Large intestine (tissue), 3 donors: Measurements from ENCODE around the gene CUL1. TPM values are rescaled to one million over a fixed set of nuclear protein-coding genes. Genes with fewer than 3 reads are reported as not detected.

ENCODE experiments used
- DNase-seq, 2 donors: peaks; one replicate each; pipeline versions ENCODE4 v3.0.0 to v3.0.0-alpha.2; 2013
- H3K27ac ChIP-seq: one replicate; pipeline ENCODE4 v1.5.1; 2013; ENCODE audit warnings: low read length
- H3K27me3 ChIP-seq: 2 replicates; pipeline ENCODE4 v1.6.1; 2013; ENCODE audit warnings: low read length; ENCODE audit not compliant: control insufficient read depth, insufficient read depth
- H3K36me3 ChIP-seq: 2 replicates; pipeline ENCODE4 v1.6.1; 2013; ENCODE audit warnings: low read length; ENCODE audit not compliant: control insufficient read depth, insufficient read depth
- H3K4me1 ChIP-seq: one replicate; pipeline ENCODE4 v1.6.1; 2013; ENCODE audit warnings: low read length; ENCODE audit not compliant: control insufficient read depth, insufficient read depth
- H3K4me3 ChIP-seq: one replicate; pipeline ENCODE4 v1.5.1; 2013; ENCODE audit warnings: low read length
- H3K9me3 ChIP-seq: one replicate; pipeline ENCODE4 v1.6.1; 2013; ENCODE audit warnings: mild to moderate bottlenecking, low read depth, low read length, moderate library complexity; ENCODE audit not compliant: control insufficient read depth
- WGBS: methylation state at CpG from one replicate; pipeline ENCODE4 v1.1.5; 2013; ENCODE audit warnings: low lambda C conversion rate; ENCODE audit not compliant: insufficient coverage; 5-methylcytosine and 5-hydroxymethylcytosine counted together
- polyA plus RNA-seq: library from polyadenylated mRNA; unstranded; fragments of 120-200 nt; gene quantifications from one replicate; pipeline ENCODE4 v1.2.1, GENCODE V29; 2013

The CUL1 gene
- polyA plus RNA-seq, 1 donor = 43.7 TPM

DNA sequence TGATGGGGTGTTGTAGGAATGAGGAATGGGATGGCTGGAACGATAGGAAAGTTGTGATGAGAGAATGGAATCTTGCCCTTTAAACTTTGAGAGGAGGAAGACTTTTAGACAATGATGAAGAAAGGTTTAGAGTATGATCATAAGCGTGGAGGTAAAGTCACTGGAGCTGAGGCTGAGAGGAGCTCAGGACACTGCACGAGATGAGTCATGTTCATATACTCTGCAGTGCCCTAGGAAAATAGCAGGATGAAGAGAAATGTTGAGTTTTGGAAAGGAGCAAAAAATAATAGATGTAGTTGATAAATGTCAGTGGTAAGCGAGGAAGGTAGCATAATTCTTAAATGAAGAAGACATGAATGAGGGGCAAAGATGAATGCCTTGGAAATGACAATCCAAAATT lies 28.3 kb upstream of the CUL1 start:
- Histone ChIP-seq H3K9me3 (no peaks in the 10 kb centered on the region), H3K27me3 (peaks cover 2% of the 10 kb centered on the region), H3K36me3 (no peaks in the 10 kb centered on the region), H3K27ac (no peak overlapping the region), H3K4me3 (no peak overlapping the region), H3K4me1 (no peaks in the 10 kb centered on the region)
- 89% methylated on average over 3 of the region's 4 CpGs for WGBS
- no peak for DNase-seq

DNA sequence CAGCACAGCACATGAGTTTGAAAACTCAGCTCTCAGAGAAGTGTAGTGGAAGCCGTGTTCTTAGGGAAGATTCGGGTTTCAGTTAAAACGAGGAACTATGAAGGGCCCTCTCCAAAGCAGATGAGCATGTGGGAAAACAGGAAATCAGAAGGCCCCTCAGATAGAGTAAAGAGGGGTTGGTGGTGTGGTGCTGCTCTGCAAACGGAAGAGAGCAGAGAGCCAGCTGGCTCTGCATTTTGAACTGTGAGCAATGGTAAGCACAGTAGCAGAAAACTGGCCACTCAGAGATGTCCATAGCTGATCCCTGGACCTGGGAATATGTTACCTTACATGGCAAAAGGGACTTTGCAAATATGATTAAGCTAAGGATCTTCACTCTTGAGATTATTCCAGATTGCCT lies 27.9 kb upstream of the CUL1 start:
- no peaks in the 10 kb centered on the region for H3K36me3 ChIP-seq
- no peaks in the 10 kb centered on the region for H3K9me3 ChIP-seq
- no peak for DNase-seq
- WGBS = no CpG with 5 or more reads among the region's 4 CpGs
- peaks cover 2% of the 10 kb centered on the region for H3K27me3 ChIP-seq
- H3K4me1 ChIP-seq = no peaks in the 10 kb centered on the region
- H3K27ac ChIP-seq = no peak overlapping the region
- H3K4me3 ChIP-seq = no peak overlapping the region

DNA sequence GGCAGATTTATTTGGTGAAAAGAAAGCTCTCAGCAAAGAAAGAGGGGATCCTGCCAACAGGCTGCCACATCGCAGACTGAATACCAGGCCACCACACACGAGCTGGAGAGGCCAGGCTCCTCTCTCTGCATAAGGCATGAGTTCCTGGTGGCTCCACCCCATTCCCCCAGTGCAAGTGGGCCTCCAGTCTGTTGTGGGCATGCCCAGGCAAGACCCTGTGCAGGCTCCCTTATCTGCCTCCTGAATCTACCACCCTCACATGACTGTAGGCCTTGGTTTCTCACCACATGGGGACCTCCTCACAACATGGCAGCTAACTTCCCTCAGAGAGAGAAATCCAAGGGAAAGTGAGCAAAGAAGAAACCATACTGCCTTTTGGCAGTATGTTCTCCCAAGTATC lies 26.7 kb upstream of the CUL1 start:
- Histone ChIP-seq H3K27me3 (peaks cover 2% of the 10 kb centered on the region), H3K4me3 (no peak overlapping the region), H3K4me1 (no peaks in the 10 kb centered on the region), H3K27ac (no peak overlapping the region), H3K36me3 (no peaks in the 10 kb centered on the region), H3K9me3 (no peaks in the 10 kb centered on the region)
- WGBS = no CpG with 5 or more reads among the region's 2 CpGs
- DNase-seq = no peak

DNA sequence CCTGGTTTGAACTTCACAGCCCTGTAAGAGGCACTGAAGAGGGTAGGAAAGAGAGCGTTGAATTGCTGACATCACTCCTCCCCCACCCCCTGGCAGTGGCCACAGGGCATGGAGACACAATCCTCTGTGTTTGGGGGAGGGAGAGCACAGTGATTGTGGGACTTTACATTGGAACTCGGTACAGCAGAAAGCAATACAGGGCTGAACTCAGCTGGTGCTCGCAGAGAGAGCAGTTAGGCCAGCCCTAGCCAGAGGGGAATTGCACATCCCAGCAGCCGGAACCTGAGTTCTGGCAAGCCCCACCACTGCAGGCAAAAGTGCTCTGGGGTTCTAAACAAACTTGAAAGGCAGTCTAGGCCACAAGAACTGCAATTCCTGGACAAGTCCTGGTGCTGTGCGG lies 24.0 kb upstream of the CUL1 start:
- DNase-seq = no peak
- no peaks in the 10 kb centered on the region for H3K9me3 ChIP-seq
- no CpG with 5 or more reads among the region's 5 CpGs for WGBS
- H3K4me1 ChIP-seq = no peaks in the 10 kb centered on the region
- no peak overlapping the region for H3K4me3 ChIP-seq
- no peak overlapping the region for H3K27ac ChIP-seq
- H3K36me3 ChIP-seq = no peaks in the 10 kb centered on the region
- no peaks in the 10 kb centered on the region for H3K27me3 ChIP-seq

DNA sequence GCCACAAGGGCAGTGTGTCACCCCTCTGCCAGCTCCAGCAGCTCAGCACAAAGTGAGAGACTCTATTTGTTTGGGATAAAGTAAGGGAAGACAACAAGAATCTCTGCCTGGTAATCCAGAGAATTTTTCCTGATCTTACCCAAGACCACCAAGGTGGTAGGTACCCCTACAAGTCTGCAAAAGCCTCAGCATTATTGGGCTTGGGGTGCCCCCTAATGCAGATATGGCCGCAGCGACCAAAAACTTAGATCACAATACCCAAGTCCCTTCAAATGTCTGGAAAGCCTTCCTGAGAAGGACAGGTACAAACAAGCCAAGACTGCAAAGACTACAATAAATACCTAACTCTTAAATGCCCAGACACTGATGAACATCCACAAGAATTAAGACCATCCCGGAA lies 22.4 kb upstream of the CUL1 start:
- no peaks in the 10 kb centered on the region for H3K9me3 ChIP-seq
- no CpG with 5 or more reads among the region's 3 CpGs for WGBS
- no peaks in the 10 kb centered on the region for H3K36me3 ChIP-seq
- no peaks in the 10 kb centered on the region for H3K4me1 ChIP-seq
- no peak overlapping the region for H3K27ac ChIP-seq
- H3K27me3 ChIP-seq = peaks cover 2% of the 10 kb centered on the region
- DNase-seq = no peak
- H3K4me3 ChIP-seq = no peak overlapping the region

DNA sequence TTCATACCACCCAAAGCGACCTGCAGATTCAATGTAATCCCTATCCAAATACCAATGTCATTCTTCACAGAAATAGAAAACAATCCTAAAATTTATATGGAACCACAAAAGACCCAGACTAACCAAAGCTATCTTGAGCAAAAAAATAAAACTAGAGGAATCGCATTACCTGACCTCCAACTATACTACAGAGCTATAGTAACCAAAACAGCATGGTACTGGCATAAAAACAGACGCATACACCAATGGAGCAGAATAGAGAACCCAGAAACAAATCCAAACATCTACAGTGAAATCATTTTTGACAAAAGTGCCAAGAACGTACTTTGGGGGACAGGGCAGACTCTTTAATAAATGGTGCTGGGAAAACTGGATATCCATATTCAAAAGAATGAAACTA lies 16.9 kb upstream of the CUL1 start:
- H3K4me1 ChIP-seq = no peaks in the 10 kb centered on the region
- DNase-seq = no peak
- H3K27me3 ChIP-seq = peaks cover 2% of the 10 kb centered on the region
- no peak overlapping the region for H3K27ac ChIP-seq
- H3K36me3 ChIP-seq = no peaks in the 10 kb centered on the region
- no peaks in the 10 kb centered on the region for H3K9me3 ChIP-seq
- H3K4me3 ChIP-seq = no peak overlapping the region
- WGBS = 100% methylated on average over 1 of the region's 4 CpGs

DNA sequence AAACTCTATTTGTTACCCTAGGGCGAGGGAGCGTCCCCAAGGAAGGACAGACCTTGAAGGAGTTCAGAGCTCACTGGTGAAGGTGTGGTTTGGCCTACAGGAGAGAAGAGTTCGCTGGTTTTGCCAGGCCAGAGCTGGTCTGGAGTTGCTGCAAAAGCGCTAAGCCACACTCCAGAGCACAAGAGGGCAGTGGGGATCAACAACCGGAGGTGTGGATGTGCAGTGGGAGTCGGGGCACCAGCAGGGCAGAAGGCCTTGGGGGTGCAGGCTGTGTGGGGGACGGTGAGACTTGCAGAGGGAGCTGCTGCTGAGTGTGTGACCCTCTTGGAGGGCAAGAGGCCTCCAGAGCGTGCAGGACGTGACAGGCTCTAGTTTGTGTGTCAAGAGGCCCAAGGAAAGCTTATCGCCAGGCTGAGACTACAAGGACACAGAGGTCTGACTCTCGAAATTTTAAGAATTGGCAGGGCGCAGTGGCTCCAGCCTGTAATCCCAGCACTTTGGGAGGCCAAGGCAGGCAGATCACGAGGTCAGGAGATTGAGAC lies 14.3 kb upstream of the CUL1 start:
- no CpG with 5 or more reads among the region's 13 CpGs for WGBS
- Histone ChIP-seq H3K4me1 (no peaks in the 10 kb centered on the region), H3K27me3 (peaks cover 2% of the 10 kb centered on the region), H3K4me3 (no peak overlapping the region), H3K9me3 (no peaks in the 10 kb centered on the region), H3K27ac (no peak overlapping the region), H3K36me3 (no peaks in the 10 kb centered on the region)
- DNase-seq = no peak

DNA sequence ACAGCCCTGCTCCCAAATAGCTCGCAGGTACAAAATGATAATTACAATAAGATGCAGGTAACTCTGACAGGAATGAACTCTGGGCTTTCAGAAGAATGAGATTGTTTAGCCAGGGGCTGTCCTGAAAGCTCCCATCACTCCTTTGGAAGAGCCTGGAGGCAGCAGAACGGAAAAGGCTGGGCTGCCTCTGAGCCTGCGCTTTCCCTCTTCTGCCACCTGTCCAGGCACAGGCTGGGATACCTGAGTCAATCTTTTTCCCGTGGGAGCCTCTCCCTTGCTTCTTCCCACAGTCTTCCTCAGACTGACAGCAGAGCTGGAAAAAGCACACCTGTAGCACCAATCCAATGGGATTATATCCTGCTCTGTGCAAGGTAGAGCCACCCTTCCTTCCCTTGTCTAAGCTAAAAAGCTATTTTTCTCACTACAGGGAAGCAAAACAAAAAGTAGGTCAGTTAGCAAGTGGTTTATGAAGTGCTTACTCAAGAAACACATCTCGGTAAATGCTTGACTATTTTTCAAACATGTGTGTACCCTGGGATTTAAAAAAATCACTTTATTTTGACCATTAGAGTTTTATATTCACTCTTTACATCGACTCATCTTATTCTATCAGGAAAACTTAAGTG lies 12.3 kb upstream of the CUL1 start:
- WGBS = 100% methylated on average over 1 of the region's 6 CpGs
- no peaks in the 10 kb centered on the region for H3K9me3 ChIP-seq
- no peak overlapping the region for H3K27ac ChIP-seq
- no peaks in the 10 kb centered on the region for H3K27me3 ChIP-seq
- H3K36me3 ChIP-seq = no peaks in the 10 kb centered on the region
- no peak overlapping the region for H3K4me3 ChIP-seq
- no peaks in the 10 kb centered on the region for H3K4me1 ChIP-seq
- no peak for DNase-seq

DNA sequence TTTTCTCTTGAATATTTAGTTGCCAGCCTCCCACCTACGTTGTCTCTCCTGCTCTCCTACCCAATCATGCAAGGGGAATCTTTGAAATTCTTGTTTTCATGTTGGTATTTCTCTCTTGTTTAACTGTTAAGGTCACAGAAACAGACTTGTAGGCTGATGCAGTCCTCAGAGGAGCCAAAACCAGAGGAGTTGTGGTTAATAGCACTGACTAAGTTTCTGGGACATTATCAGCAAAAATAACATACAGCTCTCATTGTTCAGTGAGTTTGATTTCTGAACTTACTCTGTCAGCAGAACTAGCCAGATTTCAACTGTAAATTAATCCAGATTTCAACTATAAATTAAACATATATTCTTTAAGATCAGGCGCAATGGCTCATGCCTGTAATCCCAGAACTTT lies 11.1 kb upstream of the CUL1 start:
- H3K36me3 ChIP-seq = no peaks in the 10 kb centered on the region
- H3K27ac ChIP-seq = no peak overlapping the region
- H3K4me1 ChIP-seq = no peaks in the 10 kb centered on the region
- WGBS = no CpG with 5 or more reads among the region's 2 CpGs
- H3K27me3 ChIP-seq = no peaks in the 10 kb centered on the region
- DNase-seq = no peak
- no peak overlapping the region for H3K4me3 ChIP-seq
- H3K9me3 ChIP-seq = no peaks in the 10 kb centered on the region

DNA sequence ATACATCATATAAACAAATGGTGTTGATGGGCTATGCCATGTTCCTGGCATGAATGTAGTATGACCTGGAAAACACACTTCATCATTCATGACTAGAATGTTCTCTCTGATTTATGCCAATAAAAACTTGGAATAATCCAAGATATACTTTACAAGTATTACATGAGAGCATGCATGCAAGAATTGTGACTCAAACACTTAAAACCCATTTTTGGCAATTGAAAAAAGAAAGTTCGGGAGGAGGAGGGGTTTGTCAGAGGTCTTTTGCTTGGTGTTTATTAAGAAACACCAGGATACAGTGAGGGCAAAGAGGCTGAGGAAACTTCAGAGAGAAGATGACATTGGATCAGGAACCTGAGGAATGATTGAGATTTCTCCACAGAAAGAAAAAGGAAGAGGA lies 10.2 kb upstream of the CUL1 start:
- no peak overlapping the region for H3K4me3 ChIP-seq
- no peaks in the 10 kb centered on the region for H3K9me3 ChIP-seq
- WGBS = no CpG with 5 or more reads among the region's 1 CpG
- DNase-seq = no peak
- no peaks in the 10 kb centered on the region for H3K4me1 ChIP-seq
- H3K27ac ChIP-seq = no peak overlapping the region
- H3K36me3 ChIP-seq = no peaks in the 10 kb centered on the region
- no peaks in the 10 kb centered on the region for H3K27me3 ChIP-seq

DNA sequence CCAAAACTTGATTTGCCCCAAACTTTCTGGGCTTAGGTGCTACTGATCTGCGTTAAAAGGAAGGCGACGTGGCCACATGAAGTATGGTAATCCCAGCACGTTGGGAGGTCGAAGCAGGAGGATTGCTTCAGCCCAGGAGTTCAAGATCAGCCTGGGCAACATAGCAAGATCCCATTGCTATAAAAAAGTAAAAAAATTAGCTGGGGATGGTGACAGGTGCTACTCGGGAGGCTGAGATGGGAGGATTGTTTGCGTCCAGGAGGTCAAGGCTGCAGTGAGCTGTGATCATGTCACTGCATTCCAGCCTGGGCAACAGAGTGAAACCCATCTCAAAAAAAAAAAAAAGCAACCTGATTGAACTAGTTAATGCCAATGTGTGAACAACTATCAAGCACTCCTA lies 5.1 kb upstream of the CUL1 start:
- no peaks in the 10 kb centered on the region for H3K4me1 ChIP-seq
- no peaks in the 10 kb centered on the region for H3K36me3 ChIP-seq
- no peaks in the 10 kb centered on the region for H3K27me3 ChIP-seq
- H3K4me3 ChIP-seq = no peak overlapping the region
- no peak overlapping the region for H3K27ac ChIP-seq
- no peak for DNase-seq
- no CpG with 5 or more reads among the region's 7 CpGs for WGBS
- H3K9me3 ChIP-seq = no peaks in the 10 kb centered on the region
